Measurements from ENCODE around the gene HSP90AB1. TPM values are rescaled to one million over a fixed set of nuclear protein-coding genes. Genes with fewer than 3 reads are reported as not detected.

The HSP90AB1 gene
- total RNA-seq, 1 experiment from 2014 or later = 915 TPM

DNA sequence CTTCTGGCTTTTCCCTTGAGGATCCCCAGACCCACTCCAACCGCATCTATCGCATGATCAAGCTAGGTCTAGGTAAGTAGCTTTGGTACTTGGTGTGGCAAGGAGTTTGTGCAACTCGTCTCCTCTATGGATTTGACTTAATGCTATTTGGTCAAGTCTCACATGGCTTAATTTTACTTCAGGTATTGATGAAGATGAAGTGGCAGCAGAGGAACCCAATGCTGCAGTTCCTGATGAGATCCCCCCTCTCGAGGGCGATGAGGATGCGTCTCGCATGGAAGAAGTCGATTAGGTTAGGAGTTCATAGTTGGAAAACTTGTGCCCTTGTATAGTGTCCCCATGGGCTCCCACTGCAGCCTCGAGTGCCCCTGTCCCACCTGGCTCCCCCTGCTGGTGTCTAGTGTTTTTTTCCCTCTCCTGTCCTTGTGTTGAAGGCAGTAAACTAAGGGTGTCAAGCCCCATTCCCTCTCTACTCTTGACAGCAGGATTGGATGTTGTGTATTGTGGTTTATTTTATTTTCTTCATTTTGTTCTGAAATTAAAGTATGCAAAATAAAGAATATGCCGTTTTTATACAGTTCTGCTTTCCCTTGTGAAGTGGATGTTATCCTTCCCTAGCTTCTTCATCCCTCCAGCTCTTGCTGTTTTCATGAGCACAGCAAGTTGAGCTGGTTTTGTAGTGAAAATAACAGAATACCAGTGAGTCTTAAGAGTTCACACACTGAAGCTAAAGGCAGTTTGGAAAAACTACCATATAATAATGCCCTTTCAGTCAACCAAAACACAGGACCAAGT lies 6.6 kb downstream of the HSP90AB1 start:
- DNase-seq (ENCODE audit: extremely low read depth, low read depth) = no peak

DNA sequence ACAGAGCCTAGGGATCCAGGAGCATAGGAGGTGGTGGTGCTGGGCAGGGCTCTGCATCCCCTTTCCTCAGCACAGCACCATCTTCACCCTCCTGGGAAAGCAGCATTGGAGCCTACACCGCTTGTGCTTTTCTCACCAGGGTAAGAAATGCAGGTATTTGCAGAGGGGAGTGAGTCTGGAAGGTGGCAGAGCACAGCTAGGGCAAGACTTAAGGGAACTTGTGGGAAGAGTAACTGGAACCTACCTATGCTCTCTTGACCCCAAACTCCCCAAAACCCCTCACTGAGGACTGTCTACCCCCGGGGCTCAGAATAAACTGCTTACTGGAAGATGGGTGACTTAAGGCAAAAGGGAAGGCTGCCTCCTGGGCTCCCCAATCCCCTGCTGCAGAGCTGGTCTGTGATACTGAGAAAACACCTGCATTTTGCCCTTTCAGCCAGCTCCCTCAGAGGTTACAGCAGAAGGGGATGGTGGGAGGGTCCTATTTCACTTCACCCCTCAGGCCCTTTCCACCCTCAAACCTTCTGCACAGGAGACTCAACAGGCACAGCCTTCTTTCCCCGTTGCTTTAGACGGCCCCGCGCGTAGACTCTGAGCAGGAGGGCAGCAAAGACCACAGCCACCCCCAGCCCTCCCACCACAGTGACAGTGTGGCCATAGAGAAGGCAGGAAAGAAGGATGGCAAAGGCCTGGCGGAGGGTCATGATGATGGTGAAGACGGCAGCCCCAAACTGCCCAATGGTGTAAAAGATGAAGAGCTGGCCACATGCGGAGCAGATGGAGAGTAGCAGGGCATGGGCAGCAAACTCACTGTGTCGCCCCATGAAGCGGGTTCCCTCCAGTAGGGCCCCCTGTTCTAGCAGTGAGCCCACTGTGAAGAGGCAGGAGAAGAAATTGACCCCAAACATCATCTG lies 7.5 kb downstream of the HSP90AB1 start:
- no peak for DNase-seq (ENCODE audit: extremely low read depth, low read depth)

DNA sequence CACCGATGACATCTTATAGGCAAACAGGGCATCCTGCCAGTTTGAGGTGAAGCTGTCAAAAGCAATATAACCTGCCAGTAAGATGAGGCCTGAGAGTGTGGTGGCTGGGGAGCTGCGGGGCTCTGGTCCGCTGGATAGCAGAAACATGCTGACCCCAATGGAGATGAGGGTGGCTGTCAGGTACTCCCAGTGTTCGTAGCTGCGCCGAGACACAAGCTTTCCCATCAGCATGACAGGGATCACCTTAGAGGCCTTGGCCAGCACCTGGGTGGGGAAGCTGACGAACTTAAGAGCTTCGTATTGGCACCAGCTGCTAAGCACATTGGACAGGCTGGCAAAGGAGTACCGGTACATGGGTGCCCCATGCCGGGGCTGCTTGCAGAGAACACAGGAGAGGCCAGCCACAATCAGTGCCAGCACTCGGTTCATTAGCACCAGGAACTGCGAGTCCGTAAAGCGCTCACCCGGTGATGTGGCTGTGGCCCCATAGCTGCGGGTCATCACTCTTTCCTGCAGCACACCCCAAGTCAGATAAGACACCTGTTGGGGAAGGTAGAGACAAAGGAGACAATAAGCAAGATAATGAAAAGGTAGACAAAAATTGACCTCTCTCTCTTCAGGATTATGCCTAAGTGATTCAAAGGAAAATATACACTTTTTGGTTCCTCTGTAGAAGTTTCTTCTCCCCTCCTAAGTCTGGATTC lies 8.4 kb downstream of the HSP90AB1 start:
- no peak for DNase-seq (ENCODE audit: extremely low read depth, low read depth)

DNA sequence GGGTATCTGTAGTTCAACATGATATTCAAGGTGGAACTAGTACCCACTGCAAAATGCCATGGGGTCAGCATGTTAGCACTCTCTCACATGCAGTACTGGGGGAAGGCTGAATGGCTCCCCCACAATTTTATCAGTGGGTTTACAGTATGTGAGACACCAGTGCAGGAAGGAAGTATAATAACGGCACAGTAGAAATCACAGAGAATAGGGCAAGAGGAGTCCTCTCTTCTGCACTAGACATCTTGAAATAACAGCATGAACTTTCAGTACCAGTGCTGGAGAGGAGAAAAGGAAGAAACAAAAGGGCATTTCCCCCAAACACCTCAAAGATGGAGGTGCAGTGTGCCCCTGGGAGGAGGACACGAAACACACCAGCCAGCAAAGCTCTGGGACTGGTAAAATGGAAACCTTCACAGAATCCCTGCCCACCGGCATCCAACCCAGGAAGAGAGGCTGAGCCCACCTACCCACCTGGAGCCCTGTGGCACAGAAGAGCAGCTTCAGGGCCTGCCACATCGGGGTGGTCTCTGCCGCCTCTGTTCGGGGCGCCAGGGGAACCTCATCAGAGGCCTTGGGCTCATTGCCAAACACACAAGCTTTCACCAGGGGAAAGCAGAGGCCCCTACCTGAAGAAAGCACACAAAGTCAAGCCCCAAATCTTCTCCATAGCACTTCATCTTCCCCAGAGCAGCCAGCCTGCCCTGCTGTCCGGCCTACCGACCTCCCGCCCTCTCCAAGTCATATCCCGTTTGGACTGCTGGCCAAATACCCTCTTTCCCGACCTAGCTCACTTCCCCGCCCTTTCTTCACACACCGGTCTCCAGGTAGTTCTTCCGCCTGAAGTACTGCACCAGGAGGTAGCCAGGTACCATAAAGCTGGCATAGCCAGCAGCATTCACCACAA lies 9.2 kb downstream of the HSP90AB1 start:
- no peak for DNase-seq (ENCODE audit: extremely low read depth, low read depth)

DNA sequence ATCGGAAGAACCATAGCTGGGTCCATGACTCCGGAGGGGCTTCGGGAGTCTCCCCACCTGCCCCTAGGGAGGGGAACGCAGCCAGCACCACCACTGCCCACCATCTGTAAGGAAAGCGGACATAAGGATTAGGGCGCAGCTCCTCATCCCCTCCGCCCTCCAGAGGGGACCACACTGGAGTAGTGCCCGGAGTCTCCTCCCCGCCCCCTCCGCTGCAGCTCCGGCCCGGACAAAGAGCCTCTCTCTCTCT lies 9.8 kb downstream of the HSP90AB1 start:
- no peak for DNase-seq (ENCODE audit: extremely low read depth, low read depth)

DNA sequence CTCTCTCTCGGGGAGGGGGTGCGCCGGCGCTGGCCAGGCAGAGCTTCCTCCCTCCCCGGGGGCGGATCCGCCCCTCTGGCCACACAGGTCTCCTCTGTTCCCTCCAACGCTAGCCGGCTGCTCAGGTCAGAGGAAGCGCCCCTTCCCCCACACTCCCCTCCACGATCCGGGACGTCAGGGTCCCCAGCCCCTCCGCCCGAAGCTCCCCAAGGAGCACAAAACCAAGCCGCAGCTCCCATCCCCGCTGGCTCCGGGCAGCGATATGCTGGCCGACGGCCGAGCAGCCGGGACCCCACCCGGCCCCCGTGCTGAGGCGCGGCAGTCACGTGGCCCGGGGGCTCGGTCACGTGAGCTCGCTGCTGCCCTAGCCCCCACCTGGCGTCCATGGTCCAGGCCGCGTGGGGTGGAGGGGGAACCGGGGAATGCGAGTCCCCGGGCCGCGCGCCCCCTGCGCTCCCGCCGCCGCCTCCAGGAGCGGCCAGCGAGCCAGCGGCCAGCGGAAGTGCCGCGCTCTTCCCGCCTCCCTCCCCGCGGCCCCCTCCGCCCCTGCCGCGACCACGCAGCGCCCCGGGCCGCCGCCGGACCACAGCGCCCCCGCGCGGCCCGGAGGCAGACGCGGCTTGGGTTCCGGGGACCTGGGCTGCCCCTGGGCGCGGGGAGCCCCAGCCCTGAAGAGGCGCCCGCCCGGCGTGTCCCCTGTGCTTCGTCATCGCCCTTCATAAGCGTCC lies 10.3 kb downstream of the HSP90AB1 start, which contains the start of gene SLC35B2:
Gene SLC35B2, minus strand, starts transcription at position 504 of the 728 bp plus-strand sequence. Its CDS starts 118 bp downstream, at position 386.
- no peak for DNase-seq (ENCODE audit: extremely low read depth, low read depth)

DNA sequence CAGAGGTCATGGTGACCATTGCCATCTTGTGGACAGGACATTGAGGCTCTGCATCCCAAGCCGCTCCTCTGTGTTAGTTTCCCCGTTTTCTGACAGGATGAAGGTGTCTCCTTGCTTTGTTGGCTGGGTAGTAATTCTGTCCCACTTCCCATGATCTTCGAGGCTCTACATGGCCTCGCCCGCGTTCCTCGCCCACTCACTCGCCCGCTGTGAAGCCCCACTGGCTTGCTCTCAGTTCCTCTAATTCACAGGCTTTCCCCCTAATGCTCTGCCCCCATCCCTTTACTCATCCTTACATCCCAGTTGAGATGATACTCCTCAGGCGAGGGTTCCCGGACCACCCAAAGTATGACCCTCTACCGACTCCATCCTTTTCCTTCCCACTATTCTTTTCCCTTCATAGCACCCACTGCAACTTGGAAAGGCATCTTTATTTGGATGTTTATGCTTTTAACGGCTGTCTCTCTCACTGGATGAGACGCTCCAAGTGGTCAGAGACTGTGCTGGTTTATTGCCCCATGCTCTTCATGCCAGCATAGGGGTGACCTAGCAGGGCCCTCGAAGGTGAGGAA lies 10.9 kb downstream of the HSP90AB1 start:
- DNase-seq (ENCODE audit: extremely low read depth, low read depth) = no peak

DNA sequence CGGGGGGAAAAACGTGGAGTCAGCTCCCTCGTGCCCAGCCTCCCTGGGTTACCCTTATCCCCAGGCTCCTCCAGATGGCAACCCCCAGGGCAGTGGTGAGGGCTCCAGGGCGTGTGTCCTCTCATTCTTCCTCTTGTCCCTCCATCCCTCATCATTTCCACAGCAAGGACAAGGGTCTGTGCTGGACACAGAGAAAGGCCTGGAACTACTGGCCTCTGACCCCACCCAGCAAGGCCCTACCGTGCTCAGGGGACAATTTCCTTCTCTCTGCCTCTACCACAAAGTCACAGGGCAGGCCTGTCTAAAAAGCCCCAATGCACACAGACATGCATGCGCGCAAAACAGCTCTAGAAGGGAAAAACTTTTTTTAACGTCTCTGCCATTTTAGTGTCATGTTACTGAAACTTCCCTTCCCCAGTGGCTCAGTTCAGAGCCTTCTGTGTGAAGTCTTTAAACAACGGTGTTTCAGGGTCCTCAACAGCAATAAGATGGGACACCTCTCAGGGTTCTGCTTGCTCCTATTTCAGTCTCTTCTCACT lies 11.5 kb downstream of the HSP90AB1 start:
- no peak for DNase-seq (ENCODE audit: extremely low read depth, low read depth)

DNA sequence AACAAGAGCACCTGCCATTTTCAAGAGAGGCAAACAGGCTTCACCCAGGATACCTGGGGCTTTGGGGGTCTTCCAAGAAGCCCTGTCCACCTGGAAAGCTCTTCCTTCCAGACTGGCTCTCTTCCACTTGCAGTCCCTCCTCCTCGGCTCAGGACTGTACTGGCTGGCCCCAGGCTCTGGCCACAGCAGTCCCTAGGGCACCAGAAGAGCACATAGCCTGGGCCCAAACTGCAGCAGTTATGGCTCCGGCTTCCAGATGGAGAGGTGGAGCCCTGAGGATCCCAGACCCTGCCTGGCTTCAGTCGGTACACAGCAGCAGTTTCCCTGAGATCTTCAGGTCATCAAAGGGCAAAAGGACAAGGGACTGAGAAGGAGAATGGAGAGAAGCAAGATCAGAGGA lies 12.0 kb downstream of the HSP90AB1 start:
- no peak for DNase-seq (ENCODE audit: extremely low read depth, low read depth)

DNA sequence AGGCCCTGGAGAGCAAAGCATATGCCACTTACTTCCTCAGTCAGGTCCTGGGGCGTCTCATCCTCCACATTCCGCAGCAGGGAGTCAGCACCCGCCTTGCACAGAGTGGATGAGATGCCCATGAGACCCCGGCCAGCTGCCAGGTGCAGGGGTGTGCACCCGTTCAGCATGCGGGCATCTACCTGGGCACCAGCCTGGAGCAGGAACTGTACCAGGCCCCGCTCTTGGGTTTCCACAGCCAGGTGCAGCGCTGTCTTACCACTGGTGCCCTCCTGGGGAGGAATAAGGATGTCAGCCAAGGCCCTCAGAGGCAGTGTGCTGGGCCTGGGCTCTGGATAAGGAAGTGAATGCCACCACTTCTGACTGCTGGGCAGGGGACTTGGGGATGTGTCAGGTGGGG lies 13.1 kb downstream of the HSP90AB1 start:
- no peak for DNase-seq (ENCODE audit: extremely low read depth, low read depth)

DNA sequence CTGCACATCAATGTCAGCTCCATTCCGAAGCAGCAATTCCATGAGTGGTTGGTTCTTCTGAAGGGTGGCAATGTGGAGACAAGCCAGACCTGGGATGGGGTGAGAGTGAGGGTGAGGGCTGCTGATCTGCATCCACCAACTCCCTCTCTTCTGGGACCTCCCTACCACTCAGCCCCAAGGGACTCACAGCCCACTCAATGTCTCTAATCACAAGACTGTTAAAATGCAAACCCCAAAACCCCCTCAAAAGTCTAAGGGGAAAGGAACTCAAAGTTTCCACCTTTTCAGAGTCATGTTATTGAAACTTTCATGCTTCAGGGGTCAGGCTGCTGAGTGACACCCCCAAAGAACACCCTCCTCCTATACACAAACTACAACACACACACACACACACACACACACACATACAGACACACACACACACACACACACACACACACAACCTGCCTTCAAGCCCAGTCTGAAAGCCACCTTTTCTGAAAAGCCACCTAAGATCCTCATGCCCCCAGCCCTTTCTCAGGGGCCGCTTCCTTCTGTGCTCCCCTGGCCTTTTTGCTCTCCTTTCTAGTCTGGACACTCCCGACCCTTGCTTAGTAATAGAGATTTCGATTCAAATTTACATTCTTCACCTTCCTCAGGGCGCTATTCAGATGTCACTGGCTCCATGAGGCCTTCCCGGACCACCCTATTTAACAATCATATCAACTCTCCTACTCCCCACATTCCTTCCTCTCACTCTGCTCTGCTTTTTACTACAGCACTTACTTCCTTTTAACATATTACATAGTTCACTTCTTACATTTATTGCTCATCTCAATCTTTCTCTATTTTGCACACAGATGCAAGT lies 13.8 kb downstream of the HSP90AB1 start:
- no peak for DNase-seq (ENCODE audit: extremely low read depth, low read depth)

DNA sequence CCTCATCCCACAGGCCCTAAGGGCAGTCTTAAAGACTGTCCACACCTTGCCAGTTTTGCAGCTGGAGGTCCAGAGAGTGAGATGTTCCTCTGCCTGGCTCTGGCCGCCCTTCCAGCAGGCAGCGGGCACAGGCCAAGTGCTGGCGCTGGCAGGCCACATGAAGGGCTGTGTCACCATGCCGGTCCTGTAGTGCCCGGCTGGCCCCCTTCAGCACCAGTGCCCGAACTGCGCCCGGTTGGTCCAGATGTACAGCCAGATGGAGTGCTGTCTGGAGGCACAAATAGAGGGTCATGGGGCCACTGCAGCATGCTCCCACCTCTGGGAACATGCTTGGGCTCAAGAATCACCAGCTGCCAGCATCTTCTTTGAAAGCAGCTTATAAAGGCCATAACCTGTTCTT lies 14.7 kb downstream of the HSP90AB1 start:
- DNase-seq (ENCODE audit: extremely low read depth, low read depth) = no peak

DNA sequence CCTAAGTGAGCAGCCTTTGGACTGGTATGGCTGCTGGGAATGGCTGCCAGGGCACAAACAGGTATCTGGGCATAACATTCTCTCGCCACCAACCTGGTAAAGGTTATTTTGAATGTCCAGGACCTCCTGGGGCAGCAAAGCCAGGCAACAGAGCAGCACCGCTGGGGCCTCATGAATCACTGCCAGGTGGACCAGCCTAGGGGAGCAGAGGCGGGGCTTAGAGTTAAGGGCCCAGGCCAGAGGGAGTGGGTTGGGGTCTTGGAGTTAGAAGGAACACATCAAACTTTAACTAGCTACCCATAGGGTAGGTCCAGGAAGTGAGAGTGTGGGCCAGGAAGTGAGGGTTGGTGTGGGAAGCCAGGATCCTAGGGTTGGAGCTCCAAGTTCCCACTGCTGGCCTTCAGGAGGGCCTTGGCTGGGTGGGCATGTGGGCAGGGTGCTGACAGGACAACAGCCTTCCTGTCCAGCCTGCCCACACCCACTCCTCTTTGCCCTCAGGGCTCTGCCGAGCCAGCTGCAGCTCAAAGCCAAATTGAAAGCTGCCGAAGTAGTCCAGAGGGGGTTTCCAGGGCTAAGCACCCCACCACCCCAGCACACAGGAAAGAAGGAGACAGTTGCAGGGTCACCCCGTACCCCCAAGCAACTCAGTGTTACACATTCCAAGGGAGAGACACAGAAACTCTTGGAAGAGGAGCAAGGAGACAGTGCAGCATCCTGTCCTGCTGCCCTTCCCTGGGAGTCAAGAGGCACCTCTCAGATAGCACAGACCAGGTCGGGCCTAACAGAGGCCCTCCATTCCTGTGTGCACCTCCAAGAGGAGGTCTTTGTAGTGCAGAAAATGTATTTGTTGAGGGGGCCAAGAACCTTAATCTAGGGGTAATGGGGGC lies 15.8 kb downstream of the HSP90AB1 start:
- DNase-seq (ENCODE audit: extremely low read depth, low read depth) = no peak

DNA sequence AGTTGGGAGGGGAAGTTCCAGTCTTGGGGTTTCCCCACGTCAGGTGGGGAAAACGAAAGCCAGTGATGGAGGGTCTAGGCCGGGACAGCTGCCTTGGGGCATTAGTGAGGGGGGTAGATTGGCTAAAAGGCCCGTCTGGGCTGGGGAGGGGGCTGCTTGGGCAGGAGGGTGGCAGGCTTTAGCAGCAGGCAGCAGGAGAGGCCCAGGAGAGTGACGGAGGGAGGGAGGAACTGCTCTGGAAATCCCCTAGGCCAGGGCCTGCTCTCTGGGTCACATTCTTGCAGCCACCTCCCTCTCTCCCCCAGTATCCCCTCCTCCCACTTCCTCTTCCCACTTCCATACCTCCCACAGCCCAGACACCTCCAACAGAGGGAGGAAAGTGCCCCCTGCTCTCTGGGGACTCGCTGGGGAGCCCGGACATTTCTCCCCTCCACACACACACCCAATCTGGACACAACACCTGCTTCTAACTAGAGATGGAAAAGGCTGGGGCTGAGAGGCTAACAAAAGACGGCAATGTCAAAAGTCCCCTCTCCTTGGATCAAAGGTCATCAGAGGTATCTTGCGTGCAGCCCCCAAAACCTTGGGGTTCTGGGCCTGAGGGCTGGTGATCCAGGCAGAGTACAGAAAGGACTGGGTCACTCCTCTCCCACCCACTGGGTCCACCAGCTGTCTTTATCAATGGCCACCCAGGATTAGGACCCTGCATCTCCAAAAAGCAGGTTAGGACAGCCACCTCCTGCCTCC lies 16.6 kb downstream of the HSP90AB1 start:
- DNase-seq (ENCODE audit: extremely low read depth, low read depth) = no peak

DNA sequence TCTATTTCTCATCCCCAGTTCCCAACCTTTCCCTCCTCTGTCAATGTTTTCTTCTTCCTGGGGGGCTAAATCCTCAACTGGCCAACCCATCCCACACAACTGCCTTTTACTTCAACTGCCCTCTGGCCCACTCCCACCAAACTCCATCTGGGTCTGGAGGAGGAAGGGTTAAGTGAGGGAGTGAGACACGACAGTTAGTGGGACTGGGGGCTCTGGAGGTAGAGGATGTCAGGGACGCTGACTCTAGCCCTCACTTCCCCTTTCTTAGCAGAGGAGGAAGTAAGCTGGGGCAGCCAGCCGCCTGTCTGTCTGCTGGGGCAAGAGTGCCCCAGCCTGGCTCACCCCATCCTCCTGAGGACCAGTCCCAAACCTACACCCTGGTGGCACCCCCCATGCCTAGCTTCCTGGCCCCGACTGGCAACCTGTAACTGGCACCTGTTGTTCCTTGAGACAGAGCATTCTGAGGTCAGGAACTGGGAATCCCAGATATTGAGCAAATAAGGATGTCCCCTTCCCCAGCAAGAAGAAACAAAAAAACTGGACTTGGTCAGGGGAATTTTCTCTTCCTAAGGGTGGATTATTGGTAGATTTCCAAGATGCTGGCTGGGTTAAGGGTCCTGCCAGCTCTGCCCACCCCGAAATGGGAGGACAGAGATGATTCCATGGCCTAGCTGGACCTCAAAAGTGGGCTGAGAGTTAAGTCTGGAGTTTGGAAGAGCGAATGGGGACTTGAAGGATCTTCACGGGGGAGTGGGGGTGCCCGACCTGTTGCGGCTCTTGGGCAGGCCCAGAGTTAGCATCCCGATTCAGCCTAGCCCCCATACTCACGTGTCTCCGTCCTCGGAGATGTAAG lies 17.5 kb downstream of the HSP90AB1 start:
- no peak for DNase-seq (ENCODE audit: extremely low read depth, low read depth)

Measured in NCI-H460 (cell line).